GM19193 (cell line): ENCODE data around the gene RNASET2.
A peak's percentile ranks its signal among the peaks of the same experiment; 100 is the strongest.

Source experiments
- POLR2A ChIP-seq: IDR thresholded peaks from 4 replicates; pipeline ENCODE4 v1.6.1; 2011; ENCODE audit not compliant: insufficient read depth, insufficient read length; ENCODE audit errors: extremely low read depth

The RNASET2 gene

GRCh38 chr6:166977621-166978525 is 21.5 kb upstream of the RNASET2 start:
- no peak for TF ChIP-seq POLR2A

GRCh38 chr6:166976636-166977035 is 20.3 kb upstream of the RNASET2 start:
- TF ChIP-seq POLR2A = no peak

- TF ChIP-seq POLR2A = no peak
Observed at GRCh38 chr6:166972101-166972500, 15.8 kb upstream of the RNASET2 start.

- no peak for TF ChIP-seq POLR2A
Observed at GRCh38 chr6:166971271-166971670, 14.9 kb upstream of the RNASET2 start.

- TF ChIP-seq POLR2A = no peak
Observed at GRCh38 chr6:166970776-166971175, 14.4 kb upstream of the RNASET2 start.

- TF ChIP-seq POLR2A = no peak
Observed at GRCh38 chr6:166970091-166970490, 13.7 kb upstream of the RNASET2 start.

- no peak for TF ChIP-seq POLR2A
Observed at GRCh38 chr6:166969390-166970002, 13.1 kb upstream of the RNASET2 start.

GRCh38 chr6:166966268-166966667 is 9.9 kb upstream of the RNASET2 start:
- TF ChIP-seq POLR2A = no peak

- no peak for TF ChIP-seq POLR2A
Observed at GRCh38 chr6:166960609-166960978, 4.2 kb upstream of the RNASET2 start.

- TF ChIP-seq POLR2A = no peak
Observed at GRCh38 chr6:166959911-166960608, 3.7 kb upstream of the RNASET2 start.

- peak; percentile 32 for TF ChIP-seq POLR2A
Observed at GRCh38 chr6:166958926-166959861, 2.8 kb upstream of the RNASET2 start.

GRCh38 chr6:166957805-166958076 is 1.4 kb upstream of the RNASET2 start:
- no peak for TF ChIP-seq POLR2A

- TF ChIP-seq POLR2A = peak; percentile 47
Observed at GRCh38 chr6:166957087-166957804, 896 bp upstream of the RNASET2 start.

- TF ChIP-seq POLR2A = no peak
Observed at GRCh38 chr6:166955865-166956443, 396 bp downstream of the RNASET2 start.

- TF ChIP-seq POLR2A = no peak
Observed at GRCh38 chr6:166955121-166955864, 1.1 kb downstream of the RNASET2 start.
